ENCODE measurements around the gene KATNB1. TPM values are rescaled to one million over a fixed set of nuclear protein-coding genes. Genes with fewer than 3 reads are reported as not detected.

The KATNB1 gene
- total RNA-seq, 2 donors from 2014 or later = 17.0 to 26.3 TPM

- Histone ChIP-seq H3K9me3 (no peaks in the 10 kb centered on the region), H3K9ac (ENCODE audit: low read depth in 2 of 2, low read length in 2 of 2) (no peak overlapping the region), H3K4me1 (no peaks in the 10 kb centered on the region), H3K36me3 (no peaks in the 10 kb centered on the region), H3K27me3 (no peaks in the 10 kb centered on the region), H3K4me3 (no peak overlapping the region), H3K27ac (no peak overlapping the region)
- DNase-seq = no peak
- intact Hi-C loops (cut with DNase I) = no loop called here
- TF ChIP-seq CTCF (IDR thresholded peaks at IDR 0.05) = no peak
Observed at GRCh38 chr16:57703416-57704010, 32.1 kb upstream of the KATNB1 start.

- intact Hi-C loops (cut with DNase I) = no loop called here
- no peaks in the 10 kb centered on the region for H3K27me3 ChIP-seq
- no peak overlapping the region for H3K4me3 ChIP-seq
- H3K27ac ChIP-seq = no peak overlapping the region
- no peak overlapping the region for H3K9ac ChIP-seq (ENCODE audit: low read depth in 2 of 2, low read length in 2 of 2)
- no peak for TF ChIP-seq CTCF (IDR thresholded peaks at IDR 0.05)
- H3K9me3 ChIP-seq = no peaks in the 10 kb centered on the region
- H3K4me1 ChIP-seq = no peaks in the 10 kb centered on the region
- H3K36me3 ChIP-seq = no peaks in the 10 kb centered on the region
- no peak for DNase-seq
Observed at GRCh38 chr16:57704011-57704904, 31.3 kb upstream of the KATNB1 start.

- Histone ChIP-seq H3K4me1 (no peaks in the 10 kb centered on the region), H3K27me3 (no peaks in the 10 kb centered on the region), H3K36me3 (no peaks in the 10 kb centered on the region), H3K9ac (ENCODE audit: low read depth in 2 of 2, low read length in 2 of 2) (no peak overlapping the region), H3K4me3 (no peak overlapping the region), H3K27ac (no peak overlapping the region), H3K9me3 (no peaks in the 10 kb centered on the region)
- no peak for TF ChIP-seq CTCF (IDR thresholded peaks at IDR 0.05)
- DNase-seq = no peak
- intact Hi-C loops (cut with DNase I) = no loop called here
Observed at GRCh38 chr16:57704905-57705852, 30.4 kb upstream of the KATNB1 start.

- H3K36me3 ChIP-seq = no peaks in the 10 kb centered on the region
- H3K27ac ChIP-seq = no peak overlapping the region
- intact Hi-C loops (cut with DNase I) = no loop called here
- TF ChIP-seq CTCF (IDR thresholded peaks at IDR 0.05) = no peak
- no peaks in the 10 kb centered on the region for H3K4me1 ChIP-seq
- DNase-seq = no peak
- no peaks in the 10 kb centered on the region for H3K27me3 ChIP-seq
- H3K9me3 ChIP-seq = no peaks in the 10 kb centered on the region
- no peak overlapping the region for H3K9ac ChIP-seq (ENCODE audit: low read depth in 2 of 2, low read length in 2 of 2)
- H3K4me3 ChIP-seq = no peak overlapping the region
Observed at GRCh38 chr16:57706717-57707116, 28.9 kb upstream of the KATNB1 start.

GRCh38 chr16:57707331-57707730, 28.2 kb upstream of the KATNB1 start:
- no peak for DNase-seq
- Histone ChIP-seq H3K4me1 (no peaks in the 10 kb centered on the region), H3K27ac (no peak overlapping the region), H3K9ac (ENCODE audit: low read depth in 2 of 2, low read length in 2 of 2) (no peak overlapping the region), H3K36me3 (no peaks in the 10 kb centered on the region), H3K27me3 (no peaks in the 10 kb centered on the region), H3K4me3 (no peak overlapping the region), H3K9me3 (no peaks in the 10 kb centered on the region)
- TF ChIP-seq CTCF (IDR thresholded peaks at IDR 0.05) = no peak
- intact Hi-C loops (cut with DNase I) = no loop called here
